Left ventricle myocardium inferior (tissue), 1 donor: ENCODE data around the gene MTMR3. TPM values are rescaled to one million over a fixed set of nuclear protein-coding genes. Genes with fewer than 3 reads are reported as not detected.

Experiments
- DNase-seq: peaks from one replicate; pipeline ENCODE4 v3.0.0-alpha.2; 2020
- H3K27ac ChIP-seq: fragments of 200-600 bp; replicated peaks from 2 replicates; pipeline ENCODE4 v1.8.0; 2021
- H3K27me3 ChIP-seq: fragments of 200-600 bp; 2 replicates; pipeline ENCODE4 v1.8.0; 2021; ENCODE audit warnings: low read depth
- H3K36me3 ChIP-seq: fragments of 200-600 bp; 2 replicates; pipeline ENCODE4 v1.8.0; 2021
- H3K4me1 ChIP-seq: fragments of 200-600 bp; 2 replicates; pipeline ENCODE4 v1.8.0; 2021
- H3K4me3 ChIP-seq: fragments of 200-600 bp; 2 replicates; pipeline ENCODE4 v1.8.0; 2021; ENCODE audit warnings: mild to moderate bottlenecking, moderate library complexity
- H3K9me3 ChIP-seq: fragments of 200-600 bp; replicated peaks from 2 replicates; pipeline ENCODE4 v1.8.0; 2021
- intact Hi-C: fragments of 100-400 bp; cut with micrococcal nuclease; formaldehyde crosslinking; loops from one replicate; pipeline ENCODE4 v1.11.0; 2022
- total RNA-seq: library from RNA; stranded (reverse); fragmentation: NEBNext Ultra II Directional; extraction: Animal tissue kit (Norgen Biotek cat#: 25700); gene quantifications from one replicate; pipeline ENCODE4 v1.2.1, GENCODE V29; 2021
- TF ChIP-seq, protein P1 (sequence below): fragments of 200-600 bp; IDR thresholded peaks from 2 replicates; pipeline ENCODE4 v1.8.0; 2021; ENCODE audit warnings: antibody characterized with exemption, mild to moderate bottlenecking, borderline replicate concordance
- donor health status: DM: no; HTN: yes; CAD: no; lungs with severe emphysema.

Gene MTMR3
- total RNA-seq, 1 donor from 2014 or later = 31.3 TPM

GRCh38 chr22:29977107-29977506 is 94.1 kb downstream of the MTMR3 start:
- no peaks in the 10 kb centered on the region for H3K27me3 ChIP-seq
- H3K27ac ChIP-seq = no peak overlapping the region
- no peak for DNase-seq
- no peak overlapping the region for H3K4me3 ChIP-seq
- intact Hi-C loops = no loop called here
- TF ChIP-seq, protein P1, sequence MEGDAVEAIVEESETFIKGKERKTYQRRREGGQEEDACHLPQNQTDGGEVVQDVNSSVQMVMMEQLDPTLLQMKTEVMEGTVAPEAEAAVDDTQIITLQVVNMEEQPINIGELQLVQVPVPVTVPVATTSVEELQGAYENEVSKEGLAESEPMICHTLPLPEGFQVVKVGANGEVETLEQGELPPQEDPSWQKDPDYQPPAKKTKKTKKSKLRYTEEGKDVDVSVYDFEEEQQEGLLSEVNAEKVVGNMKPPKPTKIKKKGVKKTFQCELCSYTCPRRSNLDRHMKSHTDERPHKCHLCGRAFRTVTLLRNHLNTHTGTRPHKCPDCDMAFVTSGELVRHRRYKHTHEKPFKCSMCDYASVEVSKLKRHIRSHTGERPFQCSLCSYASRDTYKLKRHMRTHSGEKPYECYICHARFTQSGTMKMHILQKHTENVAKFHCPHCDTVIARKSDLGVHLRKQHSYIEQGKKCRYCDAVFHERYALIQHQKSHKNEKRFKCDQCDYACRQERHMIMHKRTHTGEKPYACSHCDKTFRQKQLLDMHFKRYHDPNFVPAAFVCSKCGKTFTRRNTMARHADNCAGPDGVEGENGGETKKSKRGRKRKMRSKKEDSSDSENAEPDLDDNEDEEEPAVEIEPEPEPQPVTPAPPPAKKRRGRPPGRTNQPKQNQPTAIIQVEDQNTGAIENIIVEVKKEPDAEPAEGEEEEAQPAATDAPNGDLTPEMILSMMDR = no peak
- no peaks in the 10 kb centered on the region for H3K9me3 ChIP-seq
- peaks cover 37% of the 10 kb centered on the region for H3K4me1 ChIP-seq
- peaks cover 31% of the 10 kb centered on the region for H3K36me3 ChIP-seq

- intact Hi-C loops = no loop called here
- Histone ChIP-seq H3K36me3 (peaks cover 40% of the 10 kb centered on the region), H3K4me3 (no peak overlapping the region), H3K9me3 (no peaks in the 10 kb centered on the region), H3K27me3 (no peaks in the 10 kb centered on the region), H3K4me1 (peaks cover 19% of the 10 kb centered on the region), H3K27ac (no peak overlapping the region)
- DNase-seq = no peak
- TF ChIP-seq, protein P1 = no peak
Observed at GRCh38 chr22:29979777-29980321, 96.9 kb downstream of the MTMR3 start.

- no peak overlapping the region for H3K4me3 ChIP-seq
- H3K9me3 ChIP-seq = no peaks in the 10 kb centered on the region
- intact Hi-C loops = no loop called here
- no peaks in the 10 kb centered on the region for H3K27me3 ChIP-seq
- no peak for DNase-seq
- TF ChIP-seq, protein P1 = no peak
- H3K4me1 ChIP-seq = peaks cover 19% of the 10 kb centered on the region
- H3K36me3 ChIP-seq = peaks cover 44% of the 10 kb centered on the region
- no peak overlapping the region for H3K27ac ChIP-seq
Observed at GRCh38 chr22:29983296-29983917, 100.4 kb downstream of the MTMR3 start.

DNA sequence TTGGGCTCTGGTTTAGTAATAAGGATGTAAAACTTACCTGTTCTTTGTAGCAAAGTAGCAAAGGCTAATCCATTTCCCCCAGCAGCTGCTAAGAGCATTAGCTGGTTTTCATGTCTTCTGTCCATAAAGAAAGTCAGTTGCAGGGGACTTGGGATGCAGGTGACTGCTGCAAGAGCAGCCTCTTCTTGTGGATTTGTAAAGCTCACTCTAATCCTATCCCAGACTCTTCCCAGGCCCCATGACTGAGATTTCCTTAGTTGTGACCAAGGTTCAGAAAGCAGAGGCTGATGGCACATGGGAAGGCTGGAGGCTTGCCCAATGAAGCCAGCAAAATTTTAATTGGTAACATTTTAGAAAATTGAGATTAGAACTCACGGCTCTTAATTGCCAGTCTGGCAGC is 102.9 kb downstream of the MTMR3 start:
- H3K27ac ChIP-seq = no peak overlapping the region
- no peaks in the 10 kb centered on the region for H3K27me3 ChIP-seq
- intact Hi-C loops = no loop called here
- TF ChIP-seq, protein P1 = no peak
- peaks cover 38% of the 10 kb centered on the region for H3K36me3 ChIP-seq
- no peaks in the 10 kb centered on the region for H3K4me1 ChIP-seq
- H3K9me3 ChIP-seq = no peaks in the 10 kb centered on the region
- no peak for DNase-seq
- H3K4me3 ChIP-seq = no peak overlapping the region

- Histone ChIP-seq H3K27me3 (no peaks in the 10 kb centered on the region), H3K4me1 (no peaks in the 10 kb centered on the region), H3K36me3 (peaks cover 42% of the 10 kb centered on the region), H3K9me3 (no peaks in the 10 kb centered on the region), H3K27ac (no peak overlapping the region), H3K4me3 (no peak overlapping the region)
- intact Hi-C loops = no loop called here
- TF ChIP-seq, protein P1 = no peak
- DNase-seq = no peak
Observed at GRCh38 chr22:29987137-29987536, 104.2 kb downstream of the MTMR3 start.
